ENCODE results near the gene CEP72. TPM values are rescaled to one million over a fixed set of nuclear protein-coding genes. Genes with fewer than 3 reads are reported as not detected.
"Not testable (repeated sequence)": the region's sequence is repeated elsewhere in the genome, so short reads cannot be mapped to it uniquely, and the experiment has no call there.

CEP72 gene
- total RNA-seq, 4 donors from 2014 or later = 2.6 to 9.4 (median 4.2) TPM

- Histone ChIP-seq H3K27ac (no peak overlapping the region), H3K4me1 (no peaks in the 10 kb centered on the region), H3K36me3 (no peaks in the 10 kb centered on the region), H3K4me3 (no peak overlapping the region), H3K9me3 (no peaks in the 10 kb centered on the region), H3K27me3 (no peaks in the 10 kb centered on the region)
- in situ Hi-C loops (cut with MboI; ENCODE audit: low pct_ligation_motif_present in 1 of 4, low pct_unique_long_range_greater_than_20kb in 1 of 4, low sequenced_read_pairs in 3 of 4) (no loop called here), intact Hi-C loops (cut with DNase I; ENCODE audit: low total_unique reads) (no loop called here)
- no peak for DNase-seq
- TF ChIP-seq POLR2AphosphoS5 (IDR thresholded peaks at IDR 0.05) (no peak), POLR2A (IDR thresholded peaks at IDR 0.05) (no peak), EP300 (IDR thresholded peaks at IDR 0.05; ENCODE audit: low read depth) (no peak)
- TF ChIP-seq, protein P1, sequence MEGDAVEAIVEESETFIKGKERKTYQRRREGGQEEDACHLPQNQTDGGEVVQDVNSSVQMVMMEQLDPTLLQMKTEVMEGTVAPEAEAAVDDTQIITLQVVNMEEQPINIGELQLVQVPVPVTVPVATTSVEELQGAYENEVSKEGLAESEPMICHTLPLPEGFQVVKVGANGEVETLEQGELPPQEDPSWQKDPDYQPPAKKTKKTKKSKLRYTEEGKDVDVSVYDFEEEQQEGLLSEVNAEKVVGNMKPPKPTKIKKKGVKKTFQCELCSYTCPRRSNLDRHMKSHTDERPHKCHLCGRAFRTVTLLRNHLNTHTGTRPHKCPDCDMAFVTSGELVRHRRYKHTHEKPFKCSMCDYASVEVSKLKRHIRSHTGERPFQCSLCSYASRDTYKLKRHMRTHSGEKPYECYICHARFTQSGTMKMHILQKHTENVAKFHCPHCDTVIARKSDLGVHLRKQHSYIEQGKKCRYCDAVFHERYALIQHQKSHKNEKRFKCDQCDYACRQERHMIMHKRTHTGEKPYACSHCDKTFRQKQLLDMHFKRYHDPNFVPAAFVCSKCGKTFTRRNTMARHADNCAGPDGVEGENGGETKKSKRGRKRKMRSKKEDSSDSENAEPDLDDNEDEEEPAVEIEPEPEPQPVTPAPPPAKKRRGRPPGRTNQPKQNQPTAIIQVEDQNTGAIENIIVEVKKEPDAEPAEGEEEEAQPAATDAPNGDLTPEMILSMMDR (IDR thresholded peaks at IDR 0.05) = no peak
- WGBS, 2 donors (ENCODE audit: low coverage in 1 of 2) = 81% methylated on average over 26 of the region's 30 CpGs; no CpG with 5 or more reads in 1 of the 2 donors
These were observed 71.7 kb downstream of the CEP72 start for GRCh38 chr5:683551-684481.

DNA sequence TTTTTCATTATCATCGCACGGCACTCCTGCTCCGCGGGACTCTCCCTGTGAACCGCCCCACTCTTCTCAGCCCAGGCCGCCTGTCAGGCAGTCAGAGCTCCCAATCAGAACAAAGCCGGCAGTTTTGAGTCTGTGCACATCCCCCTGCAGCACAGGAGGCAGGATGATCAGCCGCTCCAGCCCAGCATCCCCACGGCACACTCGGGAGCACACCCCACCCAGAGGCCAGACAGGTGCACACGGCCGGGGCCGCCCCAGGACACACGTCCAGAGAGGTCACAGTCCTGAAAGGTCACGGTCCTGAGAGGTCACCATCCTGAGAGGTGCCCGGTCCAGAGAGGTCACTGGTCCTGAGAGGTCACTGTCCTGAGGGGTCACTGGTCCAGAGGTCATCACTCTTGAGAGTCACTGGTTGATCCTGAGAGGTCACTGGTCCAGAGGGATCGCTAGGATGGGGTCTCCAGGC, 72.6 kb downstream of the CEP72 start:
- no peaks in the 10 kb centered on the region for H3K9me3 ChIP-seq
- TF ChIP-seq POLR2AphosphoS5 (IDR thresholded peaks at IDR 0.05) = no peak
- TF ChIP-seq POLR2A (IDR thresholded peaks at IDR 0.05) = no peak
- TF ChIP-seq, protein P1 (IDR thresholded peaks at IDR 0.05) = no peak
- no peak for TF ChIP-seq EP300 (IDR thresholded peaks at IDR 0.05; ENCODE audit: low read depth)
- H3K4me1 ChIP-seq = no peaks in the 10 kb centered on the region
- H3K27me3 ChIP-seq = no peaks in the 10 kb centered on the region
- WGBS, 2 donors (ENCODE audit: low coverage in 1 of 2) = 82 to 94% methylated on average over 8 to 17 of the region's 17 CpGs
- no peak for DNase-seq
- H3K36me3 ChIP-seq = no peaks in the 10 kb centered on the region
- intact Hi-C loops (cut with DNase I; ENCODE audit: low total_unique reads) = no loop called here
- H3K27ac ChIP-seq = no peak overlapping the region
- in situ Hi-C loops (cut with MboI; ENCODE audit: low pct_ligation_motif_present in 1 of 4, low pct_unique_long_range_greater_than_20kb in 1 of 4, low sequenced_read_pairs in 3 of 4) = no loop called here
- H3K4me3 ChIP-seq = no peak overlapping the region

DNA sequence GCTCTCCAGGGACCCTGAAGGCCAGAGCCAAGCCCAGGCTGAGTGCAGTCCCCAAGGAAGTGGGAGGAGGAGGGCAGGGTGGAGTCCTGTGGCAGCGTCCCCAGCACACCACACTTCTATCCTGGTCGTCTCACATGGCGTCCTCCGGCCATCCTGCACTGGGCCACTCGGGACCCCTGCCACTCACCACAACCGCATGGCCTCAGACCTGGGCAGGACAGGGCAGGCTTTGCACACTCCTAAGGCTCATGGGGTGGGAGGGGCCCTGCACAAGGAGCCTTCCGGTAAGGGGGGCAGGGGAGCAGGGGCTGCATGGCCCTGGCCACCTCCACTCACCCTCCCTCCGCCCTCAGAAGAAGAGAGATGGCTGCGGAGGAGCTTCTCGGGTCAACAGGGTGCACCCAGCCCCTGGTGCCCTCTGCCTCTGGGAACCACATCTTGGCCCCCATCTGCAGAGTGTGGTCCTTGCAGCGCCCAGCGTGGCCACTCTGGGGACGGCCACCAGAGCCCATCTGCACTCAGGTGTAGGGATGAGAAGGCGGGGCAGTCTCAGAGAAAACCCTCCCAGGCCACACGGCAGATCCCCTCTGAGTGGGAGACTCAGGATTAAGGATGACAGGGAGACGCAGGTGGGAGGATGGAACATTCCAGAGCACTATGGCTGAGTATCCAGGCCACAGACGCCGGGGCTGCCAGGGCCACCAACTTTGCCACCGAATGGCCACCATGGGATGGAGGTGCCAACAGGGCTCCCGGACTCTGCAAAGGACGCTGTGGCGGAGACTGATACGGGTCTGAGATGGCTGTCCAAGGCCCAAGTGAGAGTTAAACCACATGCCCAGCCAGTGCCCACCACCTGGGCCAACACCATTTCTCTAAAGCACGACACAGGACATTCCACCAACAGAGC, 73.4 kb downstream of the CEP72 start:
- Histone ChIP-seq H3K27ac (no peak overlapping the region), H3K27me3 (no peaks in the 10 kb centered on the region), H3K4me3 (no peak overlapping the region), H3K36me3 (no peaks in the 10 kb centered on the region), H3K4me1 (no peaks in the 10 kb centered on the region), H3K9me3 (no peaks in the 10 kb centered on the region)
- no peak for DNase-seq
- no peak for TF ChIP-seq POLR2AphosphoS5 (IDR thresholded peaks at IDR 0.05)
- TF ChIP-seq POLR2A (IDR thresholded peaks at IDR 0.05) = no peak
- TF ChIP-seq, protein P1 (IDR thresholded peaks at IDR 0.05) = no peak
- TF ChIP-seq EP300 (IDR thresholded peaks at IDR 0.05; ENCODE audit: low read depth) = no peak
- intact Hi-C loops (cut with DNase I; ENCODE audit: low total_unique reads) (no loop called here), in situ Hi-C loops (cut with MboI; ENCODE audit: low pct_ligation_motif_present in 1 of 4, low pct_unique_long_range_greater_than_20kb in 1 of 4, low sequenced_read_pairs in 3 of 4) (no loop called here)
- WGBS, 2 donors (ENCODE audit: low coverage in 1 of 2) = 80 to 93% methylated on average over 1 to 18 of the region's 24 CpGs

GRCh38 chr5:686172-686523, 74.0 kb downstream of the CEP72 start:
- H3K4me3 ChIP-seq; H3K36me3 ChIP-seq; H3K9me3 ChIP-seq; intact Hi-C loops (cut with DNase I; ENCODE audit: low total_unique reads); H3K27me3 ChIP-seq; H3K27ac ChIP-seq; DNase-seq; H3K4me1 ChIP-seq; in situ Hi-C loops (cut with MboI; ENCODE audit: low pct_ligation_motif_present in 1 of 4, low pct_unique_long_range_greater_than_20kb in 1 of 4, low sequenced_read_pairs in 3 of 4): not testable (repeated sequence)
- 86 to 90% methylated on average over 7 to 11 of the region's 12 CpGs for WGBS, 2 donors (ENCODE audit: low coverage in 1 of 2)

DNA sequence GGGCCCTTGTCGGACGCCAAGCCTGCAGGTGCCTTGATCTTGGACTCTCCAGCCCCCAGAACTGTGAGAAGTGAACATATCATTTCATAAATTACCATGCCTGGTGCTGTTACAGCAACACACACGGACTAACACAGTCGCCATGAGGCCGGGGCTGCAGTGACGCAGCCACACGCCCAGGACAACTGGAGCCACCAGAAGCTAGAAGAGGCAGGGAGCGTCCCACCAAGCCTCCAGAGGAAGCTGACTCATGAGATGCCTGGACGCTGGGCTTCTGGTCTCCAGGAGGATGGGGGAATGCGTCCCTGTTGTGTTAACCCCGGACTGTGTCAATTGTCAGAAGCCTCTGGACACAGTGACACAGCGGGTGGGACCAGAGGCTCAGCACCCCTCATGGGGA, 74.8 kb downstream of the CEP72 start:
- DNase-seq; H3K27ac ChIP-seq; H3K4me1 ChIP-seq; H3K27me3 ChIP-seq; H3K36me3 ChIP-seq; H3K4me3 ChIP-seq; intact Hi-C loops (cut with DNase I; ENCODE audit: low total_unique reads); H3K9me3 ChIP-seq; in situ Hi-C loops (cut with MboI; ENCODE audit: low pct_ligation_motif_present in 1 of 4, low pct_unique_long_range_greater_than_20kb in 1 of 4, low sequenced_read_pairs in 3 of 4): not testable (repeated sequence)
- WGBS, 2 donors (ENCODE audit: low coverage in 1 of 2) = 86% methylated on average over 11 of the region's 12 CpGs; no CpG with 5 or more reads in 1 of the 2 donors

DNA sequence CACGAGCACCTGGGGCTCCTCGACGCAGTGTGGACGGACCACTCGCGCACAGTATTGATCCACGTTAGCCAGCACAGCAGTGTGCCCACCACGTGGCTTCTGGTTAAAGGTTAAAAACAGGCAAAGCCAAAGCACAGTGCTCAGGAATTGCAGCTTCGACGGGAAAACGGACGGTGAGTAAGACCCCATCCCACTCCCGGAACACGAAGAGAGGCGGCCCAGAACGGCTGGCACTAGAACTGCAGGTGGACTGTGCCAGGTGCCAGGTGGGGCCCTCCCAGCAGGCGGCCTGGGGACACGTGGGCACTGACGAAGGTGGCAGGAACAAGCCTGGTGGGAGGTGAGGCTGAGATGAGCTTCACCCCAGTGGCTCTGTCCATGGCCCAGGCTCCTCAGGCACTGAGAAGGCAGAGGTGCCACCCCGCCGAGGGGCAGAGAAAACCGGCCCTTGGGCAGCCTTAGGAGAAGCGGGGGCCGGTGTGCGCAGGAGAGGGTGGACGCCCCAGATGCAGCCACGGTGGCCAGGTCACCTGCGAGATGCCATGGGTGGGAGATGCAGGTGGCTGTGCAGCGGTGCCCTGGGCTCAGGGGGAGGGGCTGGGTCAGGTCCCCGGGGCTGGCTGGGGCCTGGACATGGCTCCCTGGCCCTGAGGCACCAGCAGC, 76.3 kb downstream of the CEP72 start:
- H3K27ac ChIP-seq; H3K4me1 ChIP-seq; H3K27me3 ChIP-seq; H3K4me3 ChIP-seq; intact Hi-C loops (cut with DNase I; ENCODE audit: low total_unique reads); H3K9me3 ChIP-seq; in situ Hi-C loops (cut with MboI; ENCODE audit: low pct_ligation_motif_present in 1 of 4, low pct_unique_long_range_greater_than_20kb in 1 of 4, low sequenced_read_pairs in 3 of 4); DNase-seq; H3K36me3 ChIP-seq: not testable (repeated sequence)
- 91% methylated on average over 25 of the region's 30 CpGs; no CpG with 5 or more reads in 1 of the 2 donors for WGBS, 2 donors (ENCODE audit: low coverage in 1 of 2)

DNA sequence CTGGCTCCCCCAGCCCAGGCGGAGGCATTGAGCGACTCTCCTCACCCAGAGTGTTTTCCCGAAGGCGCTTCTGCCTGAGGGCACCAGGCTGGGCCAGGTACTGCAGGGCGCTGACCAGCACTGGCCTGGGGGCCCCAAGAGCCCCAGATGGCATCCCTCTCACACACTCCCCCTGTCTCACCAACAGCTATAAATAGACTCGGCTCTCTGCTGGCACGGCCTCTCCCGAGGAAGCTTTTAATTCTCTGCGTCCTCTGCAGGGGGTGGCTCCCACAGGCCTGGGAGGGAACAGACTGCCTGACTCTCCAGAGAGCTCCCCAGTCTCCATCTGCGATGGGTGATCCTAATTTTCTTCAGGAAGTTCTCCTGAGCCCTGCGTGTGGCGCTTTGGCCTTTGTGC, 78.2 kb downstream of the CEP72 start:
- H3K27me3 ChIP-seq; DNase-seq; H3K4me3 ChIP-seq; H3K4me1 ChIP-seq; intact Hi-C loops (cut with DNase I; ENCODE audit: low total_unique reads); in situ Hi-C loops (cut with MboI; ENCODE audit: low pct_ligation_motif_present in 1 of 4, low pct_unique_long_range_greater_than_20kb in 1 of 4, low sequenced_read_pairs in 3 of 4); H3K27ac ChIP-seq; H3K9me3 ChIP-seq; H3K36me3 ChIP-seq: not testable (repeated sequence)
- no CpG with 5 or more reads among the region's 12 CpGs for WGBS, 2 donors (ENCODE audit: low coverage in 1 of 2)

Data from transverse colon (tissue), 4 donors.